NCI-H1105 (cell line): ENCODE measurements around the gene IL4.
"Not testable (repeated sequence)": the region's sequence is repeated elsewhere in the genome, so short reads cannot be mapped to it uniquely, and the experiment has no call there.

Experiments
- DNase-seq: peaks from one replicate; lab custom pipeline; 2025; lab: John Stamatoyannopoulos, UW

IL4 gene

GRCh38 chr5:132673939-132674630, at the start of gene IL4:
IL4 (plus strand) TSS chr5:132673989; CDS start chr5:132674051, 62 bp downstream.
- DNase-seq = no peak

DNA sequence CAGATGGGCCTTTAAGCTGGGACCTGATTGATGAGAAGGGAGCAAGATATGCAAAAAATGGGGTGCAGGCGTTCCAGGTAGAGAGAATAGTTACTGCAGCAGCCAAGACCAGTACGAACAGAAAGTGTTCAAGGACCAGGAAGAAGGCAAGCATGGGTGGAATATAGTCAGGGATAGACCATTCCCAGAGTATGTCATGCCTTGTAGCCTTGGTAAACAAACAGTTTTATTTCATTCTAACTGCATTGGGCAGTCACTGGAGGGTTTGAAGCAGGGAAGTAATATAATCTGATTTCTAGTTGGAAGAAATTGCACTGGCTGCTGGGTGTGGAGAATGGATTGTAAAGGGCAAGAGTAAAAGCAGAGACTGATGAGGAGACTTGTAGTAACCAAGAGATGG, 46.3 kb upstream of the IL4 start:
- no peak for DNase-seq

DNA sequence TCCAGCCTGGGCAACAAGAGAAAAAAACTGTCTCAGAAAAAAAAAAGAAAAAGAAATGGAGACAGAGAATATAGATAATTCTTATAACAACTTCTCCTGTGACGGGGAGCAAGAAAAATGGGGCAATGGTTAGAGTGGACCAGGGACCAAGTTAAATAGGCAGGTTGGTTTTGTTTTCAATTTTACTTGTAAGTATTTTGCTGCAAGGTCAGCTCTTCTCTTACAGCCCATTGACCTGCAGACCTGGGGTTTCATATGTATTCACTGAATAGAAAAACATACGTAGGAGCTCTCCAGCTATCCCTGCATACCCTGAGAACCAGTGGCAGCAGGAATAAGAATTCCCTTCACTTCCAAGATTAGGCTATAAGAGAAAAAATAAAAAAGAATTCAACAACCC, 45.0 kb upstream of the IL4 start:
- no peak for DNase-seq

DNA sequence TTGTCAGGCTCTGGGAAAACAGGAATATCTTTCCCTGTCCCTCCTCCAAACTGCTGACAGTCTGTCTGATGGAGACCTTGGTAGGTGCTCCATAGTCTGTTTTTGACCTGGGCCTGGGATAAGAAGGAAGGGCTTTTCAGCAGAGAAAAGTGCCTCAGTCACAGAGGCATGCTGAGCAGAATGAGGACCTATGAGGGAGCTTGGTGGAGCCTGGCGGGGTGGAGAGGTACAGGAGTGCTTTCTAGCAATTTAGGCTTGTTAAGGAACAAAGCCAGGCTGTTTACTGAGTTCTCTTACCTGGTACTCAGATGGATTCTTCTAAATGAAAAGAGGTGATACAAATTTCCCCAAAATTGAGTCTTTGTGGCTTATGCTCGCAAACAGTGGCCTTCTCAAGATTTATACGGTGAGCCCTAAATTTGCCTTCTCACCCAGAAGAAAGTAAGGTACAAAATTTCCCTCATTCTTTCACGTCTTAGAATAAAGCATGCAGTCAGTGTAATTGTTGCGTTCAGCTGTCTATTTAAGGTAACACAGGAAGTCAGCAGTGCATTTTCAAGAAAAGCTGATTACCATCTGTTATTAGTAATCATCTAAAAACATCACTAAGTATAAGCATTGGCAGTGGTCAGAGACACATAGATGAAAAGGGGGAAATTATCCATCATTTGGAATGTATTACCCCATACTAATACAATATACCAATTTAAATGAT, 44.4 kb upstream of the IL4 start:
- DNase-seq = no peak

DNA sequence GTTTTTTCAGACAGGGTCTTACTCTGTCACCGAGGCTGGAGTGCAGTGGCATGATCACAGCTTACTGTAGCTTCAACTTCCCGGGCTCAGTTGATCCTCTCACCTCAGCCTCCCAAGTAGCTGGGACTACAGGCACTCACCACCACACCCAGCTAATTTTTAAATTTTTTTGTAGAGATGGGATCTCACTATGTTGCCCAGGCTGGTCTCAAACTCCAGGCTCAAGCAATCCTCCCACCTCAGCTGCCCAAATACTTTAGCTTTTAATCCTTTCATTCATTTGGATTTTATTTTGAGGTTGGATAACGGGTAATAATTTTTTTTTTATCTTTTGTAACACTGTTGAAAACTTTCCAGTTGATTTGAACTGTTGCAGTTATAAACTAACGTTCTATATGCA, 40.2 kb upstream of the IL4 start:
- DNase-seq = not testable (repeated sequence)

DNA sequence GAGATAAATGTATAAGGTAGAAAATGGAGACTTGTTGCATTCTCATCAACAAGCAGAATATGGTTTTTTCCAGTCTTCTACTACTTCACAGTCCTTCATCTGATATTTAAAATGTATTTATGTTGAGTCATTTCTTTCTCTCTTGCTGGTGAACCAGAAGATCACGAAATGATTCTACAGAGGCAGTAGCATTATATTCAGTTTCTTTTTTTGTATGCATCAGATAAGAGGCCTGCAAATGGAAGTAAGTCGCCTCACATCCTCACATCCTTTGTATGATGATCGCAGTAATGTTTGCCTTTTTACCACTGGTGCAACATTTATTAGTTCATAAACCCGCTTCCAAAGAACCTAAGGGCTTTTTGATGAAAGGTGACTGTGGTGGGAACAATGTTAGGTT, 37.9 kb upstream of the IL4 start:
- no peak for DNase-seq

DNA sequence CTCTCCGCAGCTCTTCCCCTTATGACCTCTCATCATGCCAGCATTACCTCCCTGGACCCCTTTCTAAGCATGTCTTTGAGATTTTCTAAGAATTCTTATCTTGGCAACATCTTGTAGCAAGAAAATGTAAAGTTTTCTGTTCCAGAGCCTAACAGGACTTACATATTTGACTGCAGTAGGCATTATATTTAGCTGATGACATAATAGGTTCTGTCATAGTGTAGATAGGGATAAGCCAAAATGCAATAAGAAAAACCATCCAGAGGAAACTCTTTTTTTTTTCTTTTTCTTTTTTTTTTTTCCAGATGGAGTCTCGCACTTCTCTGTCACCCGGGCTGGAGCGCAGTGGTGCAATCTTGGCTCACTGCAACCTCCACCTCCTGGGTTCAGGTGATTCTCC, 36.5 kb upstream of the IL4 start:
- no peak for DNase-seq

DNA sequence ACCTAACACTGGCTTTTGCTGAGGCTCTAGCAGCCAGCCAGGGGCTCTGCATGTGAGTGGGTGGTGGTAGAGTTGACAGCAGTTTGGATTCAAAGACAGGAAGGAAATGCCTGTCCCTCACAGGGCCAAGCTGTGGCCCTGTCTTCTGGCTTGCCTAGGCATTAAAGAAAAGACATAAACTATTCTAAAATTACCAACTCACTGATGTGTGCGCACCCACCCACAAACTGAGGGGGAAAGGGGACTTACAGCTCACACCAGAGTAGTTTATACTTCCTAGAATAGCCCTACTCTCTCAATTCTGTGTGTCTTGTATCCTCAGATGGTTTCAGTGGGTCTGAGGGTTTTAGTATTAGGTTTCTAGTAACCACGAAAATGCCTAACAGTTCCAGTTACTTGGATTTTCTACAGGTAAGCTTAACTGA, 34.1 kb upstream of the IL4 start:
- no peak for DNase-seq

GRCh38 chr5:132640613-132641012, 33.2 kb upstream of the IL4 start:
- no peak for DNase-seq

DNA sequence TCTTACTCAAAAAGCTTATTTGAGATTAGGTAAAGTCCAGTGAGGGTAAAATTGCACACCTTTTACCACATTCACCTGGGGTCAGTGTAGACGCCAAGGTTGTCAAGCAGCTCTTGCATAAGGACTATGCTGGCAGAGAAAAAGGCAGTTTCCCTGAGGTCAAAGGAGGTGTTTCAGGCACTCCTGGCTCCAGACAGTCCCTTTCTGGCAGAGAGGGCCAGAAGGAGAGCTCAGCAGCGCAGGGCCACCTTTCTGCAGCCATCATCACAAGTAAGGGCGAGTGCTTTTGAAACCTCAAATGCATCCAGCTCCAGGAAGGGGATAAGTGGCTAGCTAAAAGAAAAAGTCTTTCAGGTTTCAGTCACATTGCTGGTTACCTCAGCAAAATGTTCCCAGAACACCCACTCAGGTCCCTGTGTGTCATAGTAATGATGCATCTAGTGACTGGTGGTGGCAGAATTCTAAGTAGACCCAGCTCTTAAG, 32.5 kb upstream of the IL4 start:
- DNase-seq = no peak

DNA sequence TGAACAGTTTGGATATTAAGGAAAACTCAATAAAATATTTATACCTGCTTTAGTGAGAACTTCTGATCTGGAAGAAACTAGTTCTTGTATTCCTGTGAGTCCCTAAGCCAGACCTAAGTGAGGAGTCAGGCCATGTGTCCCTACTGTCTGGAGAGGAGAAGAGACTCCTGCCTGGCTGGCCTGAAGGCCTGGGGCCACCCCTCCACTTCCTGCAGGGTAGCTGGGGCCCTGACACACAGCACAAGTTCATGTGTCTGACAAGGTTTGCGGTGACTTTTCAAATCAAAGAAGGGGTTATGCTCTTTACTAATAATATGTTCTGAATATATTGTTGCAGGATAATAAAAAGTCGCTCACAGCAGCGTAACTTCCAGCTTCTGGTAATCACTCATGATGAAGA, 31.9 kb upstream of the IL4 start:
- no peak for DNase-seq

- DNase-seq = no peak
Measured at GRCh38 chr5:132644177-132644576, 29.6 kb upstream of the IL4 start.

- no peak for DNase-seq
Measured at GRCh38 chr5:132646583-132647266, 27.1 kb upstream of the IL4 start.

GRCh38 chr5:132647473-132647872, 26.3 kb upstream of the IL4 start:
- no peak for DNase-seq

DNA sequence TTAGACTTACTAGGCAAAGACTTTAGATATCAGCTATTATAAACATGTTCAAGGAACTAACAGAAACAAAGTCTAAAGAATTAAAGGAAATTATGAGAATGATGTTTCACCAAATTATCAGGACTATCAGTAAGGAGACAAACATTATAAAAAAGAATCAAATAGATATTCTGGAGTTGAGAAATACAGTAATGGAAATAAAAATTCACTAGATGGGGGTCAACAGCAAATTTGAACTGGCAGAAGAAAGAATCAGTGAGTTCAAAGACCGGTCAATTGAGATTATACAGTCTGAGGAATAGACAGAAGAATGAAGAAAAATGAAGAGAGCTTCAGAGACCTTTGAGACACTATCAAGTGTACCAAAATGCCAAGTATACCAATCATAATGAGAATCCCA, 25.4 kb upstream of the IL4 start:
- no peak for DNase-seq

GRCh38 chr5:132651838-132652469, 21.8 kb upstream of the IL4 start:
- no peak for DNase-seq

DNA sequence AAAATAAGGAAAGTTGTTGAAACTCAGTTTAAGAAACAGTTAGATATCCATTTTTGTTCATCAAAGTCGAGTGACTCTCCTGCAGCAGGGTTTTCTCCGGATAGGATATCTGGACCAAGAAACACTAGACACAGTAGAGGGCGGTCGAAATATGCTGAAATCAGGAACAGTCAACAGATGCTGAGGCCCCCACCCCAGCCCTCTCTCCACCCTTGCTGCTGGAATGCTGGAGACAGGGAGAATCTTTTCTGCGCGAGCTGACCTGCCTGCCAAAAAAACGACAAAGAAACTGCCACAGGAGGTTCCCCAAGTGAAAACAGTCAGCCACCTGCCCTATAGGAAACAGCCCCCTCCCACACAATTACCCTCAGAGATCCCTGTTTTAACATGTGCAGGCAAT, 20.1 kb upstream of the IL4 start:
- DNase-seq = no peak

DNA sequence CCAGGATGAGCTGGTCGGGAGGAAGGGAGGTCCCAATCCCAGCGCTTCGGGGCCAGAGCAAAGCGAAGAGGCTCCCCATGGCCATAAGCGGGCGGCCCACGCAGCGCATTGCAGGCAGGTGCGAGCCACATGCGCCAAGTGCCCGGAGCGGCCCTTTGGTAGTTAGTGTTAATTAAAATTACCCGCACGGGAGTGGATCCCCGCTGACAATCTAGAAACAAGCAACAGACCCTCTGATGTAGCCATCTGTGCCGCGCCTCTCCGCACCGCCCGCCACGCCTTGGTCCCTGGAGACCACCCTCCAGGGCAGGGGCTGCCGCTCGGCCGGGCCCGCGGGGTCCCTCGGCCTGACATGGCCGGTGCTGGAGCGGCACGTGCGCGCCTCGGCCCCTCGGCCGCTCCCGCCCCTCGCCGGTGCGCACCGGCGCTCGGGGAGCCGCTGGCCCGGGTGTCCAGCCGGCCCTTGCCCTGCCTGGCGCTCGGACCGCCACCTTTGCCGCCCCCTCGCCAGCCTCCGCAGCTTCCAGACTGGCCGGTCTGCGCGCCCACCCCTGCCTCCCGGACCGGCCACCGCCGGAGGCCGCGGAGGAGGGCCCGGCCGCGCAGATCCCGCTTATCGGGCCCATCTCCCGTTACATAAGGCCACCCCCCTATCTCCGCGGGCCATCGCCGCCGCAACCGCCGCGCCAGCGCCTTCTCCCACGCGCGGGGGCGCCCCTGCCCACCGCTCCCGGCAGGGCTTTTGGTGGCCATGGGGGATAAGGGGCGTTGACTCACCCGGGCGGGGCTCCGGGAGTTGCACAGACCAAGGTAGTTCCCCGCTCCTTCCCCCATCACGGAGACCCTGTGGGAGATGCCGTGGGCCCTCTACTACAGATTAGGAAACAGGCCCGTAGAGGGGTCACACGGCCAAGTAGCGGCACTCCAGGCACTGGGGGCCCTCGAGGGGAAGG, 17.7 kb upstream of the IL4 start:
- DNase-seq = no peak

DNA sequence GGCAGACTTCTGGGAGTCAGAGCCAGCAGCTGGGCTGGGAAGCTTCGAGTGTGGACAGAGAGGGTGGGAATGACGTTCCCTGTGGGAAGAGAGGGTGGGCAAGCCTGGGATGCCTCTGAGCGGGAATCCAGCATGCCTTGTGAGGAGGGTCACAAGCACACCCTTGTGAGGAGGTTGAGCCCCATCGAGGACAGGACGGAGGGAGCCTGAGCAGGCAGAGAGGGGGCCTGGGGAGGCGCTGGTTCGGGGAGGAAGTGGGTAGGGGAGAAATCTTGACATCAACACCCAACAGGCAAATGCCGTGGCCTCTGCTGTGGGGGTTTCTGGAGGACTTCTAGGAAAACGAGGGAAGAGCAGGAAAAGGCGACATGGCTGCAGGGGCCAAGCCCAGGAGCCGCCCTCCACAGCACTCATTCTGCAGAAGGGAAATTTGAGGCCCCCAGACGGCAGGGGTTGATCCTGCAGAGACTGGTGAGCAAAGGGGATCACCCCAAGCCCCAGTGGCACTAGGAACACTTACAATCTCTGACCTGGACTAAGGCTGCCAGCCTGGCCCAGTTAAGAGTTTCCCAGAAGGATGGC, 16.9 kb upstream of the IL4 start:
- no peak for DNase-seq

DNA sequence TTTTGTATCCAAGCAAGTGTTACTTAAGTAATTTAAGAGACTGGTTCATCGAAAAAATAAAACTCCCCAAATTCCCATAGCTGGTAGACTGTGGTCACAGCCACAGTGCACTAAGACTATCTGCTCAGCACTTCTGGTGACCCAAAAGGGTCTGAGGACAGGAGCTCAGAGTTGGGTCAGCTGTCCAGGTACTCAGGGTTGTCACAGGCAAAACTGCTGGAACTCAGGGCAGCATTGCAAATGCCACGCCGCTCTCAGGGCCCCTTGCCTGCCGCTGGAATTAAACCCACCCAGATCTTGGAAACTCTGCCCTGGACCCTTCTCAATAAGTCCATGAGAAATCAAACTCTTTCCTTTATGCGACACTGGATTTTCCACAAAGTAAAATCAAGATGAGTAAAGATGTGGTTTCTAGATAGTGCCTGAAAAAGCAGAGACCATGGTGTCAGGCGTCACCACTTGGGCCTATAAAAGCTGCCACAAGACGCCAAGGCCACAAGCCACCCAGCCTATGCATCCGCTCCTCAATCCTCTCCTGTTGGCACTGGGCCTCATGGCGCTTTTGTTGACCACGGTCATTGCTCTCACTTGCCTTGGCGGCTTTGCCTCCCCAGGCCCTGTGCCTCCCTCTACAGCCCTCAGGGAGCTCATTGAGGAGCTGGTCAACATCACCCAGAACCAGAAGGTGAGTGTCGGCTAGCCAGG, 16.0 kb upstream of the IL4 start, which contains the start of gene IL13:
TSS of gene IL13 (plus strand) at position 498 of the 705 bp plus-strand sequence. CDS start at position 512, 14 bp downstream.
- no peak for DNase-seq
